ENCODE data around the gene NAALADL2.

Gene NAALADL2

DNA sequence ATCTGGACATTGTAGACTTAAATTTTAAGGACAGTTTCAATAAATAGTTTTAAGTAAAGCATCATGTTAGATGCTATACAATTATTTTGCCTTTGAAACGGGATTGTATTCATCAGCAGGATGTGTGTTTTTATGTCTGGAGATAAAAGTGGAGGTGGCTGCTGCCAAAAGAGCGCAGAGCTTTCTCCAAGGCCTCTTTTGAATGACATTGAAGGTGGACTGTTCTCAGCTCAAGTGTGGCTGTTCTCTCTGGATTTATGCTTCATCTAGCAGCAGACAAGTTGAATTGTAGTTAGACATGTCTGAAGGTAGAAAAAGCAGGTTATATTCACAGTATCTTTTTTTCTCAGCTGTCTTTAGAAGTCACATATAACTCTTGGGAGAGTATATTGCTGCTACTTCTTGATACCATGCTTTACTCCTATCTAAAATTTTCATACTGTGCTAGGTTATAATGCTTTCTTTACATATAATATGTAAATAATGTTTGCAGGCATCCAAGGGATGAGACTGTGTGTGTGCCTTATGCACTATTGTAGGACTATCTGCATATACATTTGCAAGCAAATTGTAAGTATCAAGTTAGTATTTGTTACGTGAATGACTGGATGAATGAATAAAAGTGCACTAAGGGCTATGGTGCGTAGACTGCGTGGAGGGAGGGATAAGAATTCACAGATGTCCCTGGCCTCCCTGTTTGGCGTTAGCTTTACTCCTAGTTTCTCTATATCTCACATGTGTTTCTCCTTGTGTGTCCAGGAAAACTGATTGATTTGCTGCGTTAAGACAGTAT lies 340.1 kb downstream of the NAALADL2 start:
- DNase-seq (ENCODE audit: low read depth), result no peak
- H3K4me3 ChIP-seq (ENCODE audit: low read depth, low read length), result no peak overlapping the region
- TF ChIP-seq, protein P1, sequence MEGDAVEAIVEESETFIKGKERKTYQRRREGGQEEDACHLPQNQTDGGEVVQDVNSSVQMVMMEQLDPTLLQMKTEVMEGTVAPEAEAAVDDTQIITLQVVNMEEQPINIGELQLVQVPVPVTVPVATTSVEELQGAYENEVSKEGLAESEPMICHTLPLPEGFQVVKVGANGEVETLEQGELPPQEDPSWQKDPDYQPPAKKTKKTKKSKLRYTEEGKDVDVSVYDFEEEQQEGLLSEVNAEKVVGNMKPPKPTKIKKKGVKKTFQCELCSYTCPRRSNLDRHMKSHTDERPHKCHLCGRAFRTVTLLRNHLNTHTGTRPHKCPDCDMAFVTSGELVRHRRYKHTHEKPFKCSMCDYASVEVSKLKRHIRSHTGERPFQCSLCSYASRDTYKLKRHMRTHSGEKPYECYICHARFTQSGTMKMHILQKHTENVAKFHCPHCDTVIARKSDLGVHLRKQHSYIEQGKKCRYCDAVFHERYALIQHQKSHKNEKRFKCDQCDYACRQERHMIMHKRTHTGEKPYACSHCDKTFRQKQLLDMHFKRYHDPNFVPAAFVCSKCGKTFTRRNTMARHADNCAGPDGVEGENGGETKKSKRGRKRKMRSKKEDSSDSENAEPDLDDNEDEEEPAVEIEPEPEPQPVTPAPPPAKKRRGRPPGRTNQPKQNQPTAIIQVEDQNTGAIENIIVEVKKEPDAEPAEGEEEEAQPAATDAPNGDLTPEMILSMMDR (IDR thresholded peaks at IDR 0.05; ENCODE audit: insufficient read depth, low read depth, low read length, missing control alignments), result no peak

DNA sequence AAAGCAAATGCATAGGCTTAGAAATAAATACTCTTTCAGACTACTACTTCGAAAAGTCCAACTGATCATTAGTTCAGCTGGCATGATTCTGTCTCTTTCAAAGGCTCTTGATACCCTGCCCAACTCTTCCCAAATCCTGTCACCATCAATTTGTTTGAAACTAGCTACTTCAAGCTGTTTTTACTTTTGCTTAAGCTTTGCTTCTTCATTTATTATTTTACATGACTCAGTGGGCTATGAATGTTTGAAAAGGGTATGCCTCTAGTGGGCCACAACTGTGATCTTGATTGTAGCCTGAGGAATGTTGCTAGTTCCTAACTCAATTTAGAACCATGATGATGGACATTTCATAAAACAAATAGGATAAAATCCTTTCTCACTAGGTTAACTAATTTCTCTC lies 340.8 kb downstream of the NAALADL2 start:
- no peak overlapping the region for H3K4me3 ChIP-seq (ENCODE audit: low read depth, low read length)
- TF ChIP-seq, protein P1 (IDR thresholded peaks at IDR 0.05; ENCODE audit: insufficient read depth, low read depth, low read length, missing control alignments), result no peak
- no peak for DNase-seq (ENCODE audit: low read depth)

DNA sequence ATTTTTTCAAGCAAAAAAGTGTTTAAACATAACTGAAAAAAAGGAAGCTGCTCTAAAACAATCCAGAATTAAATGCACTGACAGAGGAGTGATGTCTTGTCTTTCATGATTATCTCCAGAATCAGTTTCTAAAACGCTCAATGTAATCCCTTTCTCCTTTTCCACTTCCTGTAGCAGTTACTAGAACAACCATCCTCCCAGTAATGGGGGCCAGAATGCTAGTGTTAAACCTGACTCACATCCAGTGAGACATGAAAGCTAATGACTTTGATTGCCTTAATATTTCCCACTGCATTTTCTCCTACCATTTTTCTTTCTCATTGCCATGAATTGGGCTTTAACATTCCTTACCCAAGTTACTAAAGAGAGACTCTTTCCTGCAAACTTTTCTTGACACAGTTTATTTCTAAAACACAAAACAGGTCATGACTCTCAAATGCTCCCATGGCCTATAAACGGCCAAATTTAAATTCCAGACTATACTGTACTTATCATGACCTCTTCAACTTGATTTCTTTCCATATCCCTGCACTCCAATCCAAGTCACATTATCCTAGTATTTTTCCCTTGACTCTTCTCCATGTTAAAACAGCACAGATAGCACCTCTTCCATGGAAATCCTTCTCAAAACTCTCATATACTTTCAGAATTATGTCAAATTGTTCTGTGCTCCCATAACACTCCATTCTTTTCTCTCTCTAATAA lies 341.4 kb downstream of the NAALADL2 start:
- DNase-seq (ENCODE audit: low read depth), result no peak
- no peak overlapping the region for H3K4me3 ChIP-seq (ENCODE audit: low read depth, low read length)
- TF ChIP-seq, protein P1 (IDR thresholded peaks at IDR 0.05; ENCODE audit: insufficient read depth, low read depth, low read length, missing control alignments), result no peak

DNA sequence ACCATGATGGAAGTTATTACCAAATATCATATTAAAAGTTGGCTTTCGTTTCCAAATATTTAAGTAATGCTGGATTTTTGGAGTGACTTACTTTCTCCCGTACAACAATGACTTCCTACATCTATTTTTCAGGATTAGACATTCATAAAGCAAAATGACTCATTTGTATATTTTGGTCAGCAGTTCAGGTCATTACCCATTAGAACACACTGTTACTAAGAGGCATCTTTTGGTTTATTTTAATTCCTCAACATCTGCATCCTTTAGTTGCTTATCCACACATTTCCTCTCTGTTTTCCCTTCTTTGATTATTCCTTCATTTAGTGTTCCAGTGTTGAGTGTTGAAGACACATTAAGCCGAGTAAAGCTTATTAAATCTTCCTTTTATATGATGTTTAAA lies 348.2 kb downstream of the NAALADL2 start:
- H3K4me3 ChIP-seq (ENCODE audit: low read depth, low read length), result no peak overlapping the region
- TF ChIP-seq, protein P1 (IDR thresholded peaks at IDR 0.05; ENCODE audit: insufficient read depth, low read depth, low read length, missing control alignments), result no peak
- DNase-seq (ENCODE audit: low read depth), result no peak

DNA sequence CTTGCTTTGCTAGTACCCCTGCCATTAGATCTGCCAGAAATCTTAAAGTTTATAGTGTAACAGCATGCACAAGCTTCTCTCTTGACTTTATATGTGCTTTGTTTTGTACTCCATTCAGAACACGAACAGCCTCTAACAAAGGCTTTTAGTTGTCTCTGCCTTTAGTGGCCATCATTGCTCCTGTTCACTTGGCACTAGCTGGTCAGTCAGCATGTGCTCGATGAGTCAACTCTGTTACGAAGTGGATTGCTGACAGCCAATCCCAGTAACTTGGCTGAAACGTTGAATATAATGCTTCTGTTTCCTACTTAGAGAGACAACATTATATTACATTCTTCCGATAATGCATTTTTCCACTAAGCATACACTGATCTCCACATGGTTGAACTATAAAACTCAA lies 349.2 kb downstream of the NAALADL2 start:
- H3K4me3 ChIP-seq (ENCODE audit: low read depth, low read length), result no peak overlapping the region
- TF ChIP-seq, protein P1 (IDR thresholded peaks at IDR 0.05; ENCODE audit: insufficient read depth, low read depth, low read length, missing control alignments), result no peak
- no peak for DNase-seq (ENCODE audit: low read depth)

DNA sequence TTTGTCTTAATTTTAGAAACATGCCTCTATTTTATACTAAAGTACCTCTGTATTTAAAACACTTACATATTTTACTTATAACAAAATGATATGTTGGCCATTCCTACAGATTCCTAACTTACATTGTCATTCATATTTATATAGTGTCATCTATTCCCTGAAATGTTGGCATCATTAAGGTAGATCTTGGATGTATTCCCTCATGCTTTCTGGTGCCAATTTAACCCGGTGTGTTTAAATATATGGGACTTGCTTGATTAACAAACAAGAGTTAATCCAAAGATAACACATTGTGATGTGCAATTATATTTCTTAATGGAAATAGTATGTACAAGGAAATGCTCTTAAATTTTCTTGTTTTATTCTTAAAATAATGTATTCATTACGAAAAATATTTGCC lies 352.3 kb downstream of the NAALADL2 start:
- no peak overlapping the region for H3K4me3 ChIP-seq (ENCODE audit: low read depth, low read length)
- TF ChIP-seq, protein P1 (IDR thresholded peaks at IDR 0.05; ENCODE audit: insufficient read depth, low read depth, low read length, missing control alignments), result no peak
- no peak for DNase-seq (ENCODE audit: low read depth)

All from GM12865 (cell line).